Measurements from ENCODE around the gene RTN4RL2.

The RTN4RL2 gene

GRCh38 chr11:57424137-57424791 lies 36.1 kb upstream of the RTN4RL2 start:
- no peak for TF ChIP-seq CTCF (IDR thresholded peaks at IDR 0.05; ENCODE audit: poor library complexity, severe bottlenecking)
- DNase-seq (ENCODE audit: low spot score) (no peak), ATAC-seq (ENCODE audit: low read depth) (no peak)
- Histone ChIP-seq H3K4me3 (ENCODE audit: severe bottlenecking) (no peak overlapping the region), H3K27me3 (ENCODE audit: insufficient read depth, poor library complexity, severe bottlenecking) (no peaks in the 10 kb centered on the region), H3K9me3 (ENCODE audit: severe bottlenecking) (no peaks in the 10 kb centered on the region), H3K4me1 (ENCODE audit: insufficient read depth, poor library complexity, severe bottlenecking) (peaks cover 32% of the 10 kb centered on the region), H3K27ac (ENCODE audit: poor library complexity, severe bottlenecking) (peak overlapping the region; percentile 86), H3K36me3 (ENCODE audit: low read depth) (peaks cover 44% of the 10 kb centered on the region)

DNA sequence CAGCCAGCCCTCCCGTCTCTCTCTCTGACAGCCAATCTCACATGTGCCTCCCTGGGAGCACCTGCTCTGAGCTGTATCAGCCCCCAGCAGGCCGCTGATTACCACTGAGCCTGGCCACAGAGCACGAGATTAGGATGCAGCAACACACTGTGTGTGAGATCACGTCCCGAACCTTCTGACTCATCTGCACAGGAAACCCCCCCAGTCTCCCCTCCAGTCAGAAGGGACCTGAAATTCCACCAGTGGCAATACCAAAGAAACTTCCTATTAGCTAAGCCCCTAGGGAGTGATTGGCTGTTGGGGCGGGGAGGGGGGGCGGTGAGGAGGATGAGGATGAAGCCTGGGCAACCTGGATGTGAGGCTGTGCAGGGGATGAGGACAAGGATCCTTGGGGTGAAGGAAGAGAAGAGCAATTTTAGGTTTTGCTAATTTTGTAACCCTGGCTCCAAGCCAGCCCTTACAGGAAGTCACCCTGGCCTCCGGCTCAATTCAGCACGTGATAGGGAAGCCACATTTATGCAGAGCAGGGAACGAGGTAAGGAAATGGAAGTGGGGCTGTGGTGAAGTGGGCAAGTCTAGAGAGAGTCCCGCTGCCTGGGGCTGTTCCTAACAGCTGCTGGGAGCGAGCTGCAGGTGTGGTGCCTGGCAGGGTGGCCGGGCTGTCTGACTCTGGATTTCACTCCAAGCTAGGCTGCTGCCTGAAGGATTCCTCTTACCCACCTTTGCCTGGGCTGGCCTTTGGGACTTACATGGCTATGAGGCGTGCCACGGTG lies 35.4 kb upstream of the RTN4RL2 start:
- H3K4me1 ChIP-seq (ENCODE audit: insufficient read depth, poor library complexity, severe bottlenecking), result peaks cover 32% of the 10 kb centered on the region
- no peak for TF ChIP-seq CTCF (IDR thresholded peaks at IDR 0.05; ENCODE audit: poor library complexity, severe bottlenecking)
- H3K36me3 ChIP-seq (ENCODE audit: low read depth), result peaks cover 41% of the 10 kb centered on the region
- H3K9me3 ChIP-seq (ENCODE audit: severe bottlenecking), result no peaks in the 10 kb centered on the region
- no peak overlapping the region for H3K4me3 ChIP-seq (ENCODE audit: severe bottlenecking)
- no peaks in the 10 kb centered on the region for H3K27me3 ChIP-seq (ENCODE audit: insufficient read depth, poor library complexity, severe bottlenecking)
- DNase-seq (ENCODE audit: low spot score), result peak; percentile 73
- peak; percentile 68 for ATAC-seq (ENCODE audit: low read depth)
- peak overlapping the region; percentile 86 for H3K27ac ChIP-seq (ENCODE audit: poor library complexity, severe bottlenecking)

DNA sequence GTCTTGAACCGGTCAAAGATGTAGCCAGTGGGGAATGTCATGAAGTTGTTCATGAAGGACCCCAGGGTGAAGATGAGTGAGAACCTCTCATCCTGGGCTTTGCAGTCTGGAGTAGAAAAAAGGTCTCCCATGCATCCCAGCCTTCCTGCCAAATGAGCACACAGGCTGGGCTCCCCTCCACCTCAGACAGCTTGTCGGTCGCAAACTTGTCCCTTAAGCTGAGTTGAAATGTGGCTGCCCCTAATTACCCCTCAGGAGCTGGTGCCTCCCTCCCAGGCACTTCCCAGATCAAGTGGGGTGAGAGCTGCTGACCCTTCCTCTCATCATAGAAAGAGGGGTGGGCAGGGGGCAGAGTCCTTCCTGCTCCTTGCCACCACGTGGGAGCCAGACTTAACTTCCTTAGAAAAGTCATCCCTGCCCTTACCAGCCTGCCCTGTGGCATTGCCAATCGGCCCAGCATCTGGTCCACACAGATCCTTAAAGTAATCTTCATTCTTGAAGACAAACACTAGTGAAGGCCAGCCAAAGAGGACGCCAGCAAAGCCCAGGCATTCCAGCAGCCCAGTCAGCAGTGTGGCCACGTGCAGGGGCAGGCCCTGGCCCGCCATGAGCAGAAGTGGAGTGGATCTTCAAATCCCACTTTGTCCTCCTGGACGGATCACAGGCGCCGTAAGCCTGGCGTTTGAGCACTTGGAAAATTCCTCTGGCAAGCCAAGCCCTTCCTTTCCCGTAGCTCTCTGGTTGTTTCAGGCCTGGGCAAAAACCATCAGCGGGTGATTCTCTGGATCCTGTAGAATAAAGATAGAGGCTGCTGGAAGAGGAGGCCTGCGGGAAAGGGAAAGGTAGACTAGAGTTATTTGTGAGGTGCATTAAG lies 34.5 kb upstream of the RTN4RL2 start:
- no peak for TF ChIP-seq CTCF (IDR thresholded peaks at IDR 0.05; ENCODE audit: poor library complexity, severe bottlenecking)
- ATAC-seq (ENCODE audit: low read depth) (no peak), DNase-seq (ENCODE audit: low spot score) (no peak)
- H3K4me3 ChIP-seq (ENCODE audit: severe bottlenecking), result no peak overlapping the region
- H3K27ac ChIP-seq (ENCODE audit: poor library complexity, severe bottlenecking), result peak overlapping the region; percentile 86
- peaks cover 41% of the 10 kb centered on the region for H3K36me3 ChIP-seq (ENCODE audit: low read depth)
- no peaks in the 10 kb centered on the region for H3K27me3 ChIP-seq (ENCODE audit: insufficient read depth, poor library complexity, severe bottlenecking)
- H3K4me1 ChIP-seq (ENCODE audit: insufficient read depth, poor library complexity, severe bottlenecking), result peaks cover 32% of the 10 kb centered on the region
- H3K9me3 ChIP-seq (ENCODE audit: severe bottlenecking), result no peaks in the 10 kb centered on the region

GRCh38 chr11:57426439-57426928 lies 33.8 kb upstream of the RTN4RL2 start:
- no peak for TF ChIP-seq CTCF (IDR thresholded peaks at IDR 0.05; ENCODE audit: poor library complexity, severe bottlenecking)
- H3K4me1 ChIP-seq (ENCODE audit: insufficient read depth, poor library complexity, severe bottlenecking), result peaks cover 32% of the 10 kb centered on the region
- peaks cover 40% of the 10 kb centered on the region for H3K36me3 ChIP-seq (ENCODE audit: low read depth)
- ATAC-seq (ENCODE audit: low read depth) (no peak), DNase-seq (ENCODE audit: low spot score) (no peak)
- peak overlapping the region; percentile 37 for H3K4me3 ChIP-seq (ENCODE audit: severe bottlenecking)
- H3K27ac ChIP-seq (ENCODE audit: poor library complexity, severe bottlenecking), result peak overlapping the region; percentile 86
- no peaks in the 10 kb centered on the region for H3K27me3 ChIP-seq (ENCODE audit: insufficient read depth, poor library complexity, severe bottlenecking)
- no peaks in the 10 kb centered on the region for H3K9me3 ChIP-seq (ENCODE audit: severe bottlenecking)

Data from RWPE2 (cell line).